Hepatocyte (in vitro differentiated cells): Measurements from ENCODE around the gene C1QC. TPM values are rescaled to one million over a fixed set of nuclear protein-coding genes. Genes with fewer than 3 reads are reported as not detected.

Source experiments
- DNase-seq: peaks from one replicate; pipeline ENCODE4 v3.0.0-alpha.2; 2016; ENCODE audit warnings: low spot score
- H2AFZ ChIP-seq: fragments of 200-600 bp; sonication (generic); 2 replicates; pipeline ENCODE4 v1.6.0; 2016; ENCODE audit warnings: antibody characterized with exemption, mild to moderate bottlenecking
- H3K27ac ChIP-seq: fragments of 200-600 bp; sonication (generic); 2 replicates; pipeline ENCODE4 v1.5.1; 2016; ENCODE audit warnings: mild to moderate bottlenecking
- H3K27me3 ChIP-seq: fragments of 200-600 bp; sonication (generic); 2 replicates; pipeline ENCODE4 v1.6.1; 2016
- H3K36me3 ChIP-seq: fragments of 200-600 bp; sonication (generic); replicated peaks from 2 replicates; pipeline ENCODE4 v1.5.1; 2016; ENCODE audit warnings: low read depth; ENCODE audit not compliant: insufficient read depth
- H3K4me1 ChIP-seq: fragments of 200-600 bp; sonication (generic); 2 replicates; pipeline ENCODE4 v1.5.1; 2016; ENCODE audit warnings: mild to moderate bottlenecking, moderate library complexity; ENCODE audit not compliant: insufficient read depth
- H3K4me2 ChIP-seq: fragments of 200-600 bp; sonication (generic); 2 replicates; pipeline ENCODE4 v1.6.0; 2016
- H3K4me3 ChIP-seq: fragments of 200-600 bp; sonication (generic); 2 replicates; pipeline ENCODE4 v1.5.1; 2016; ENCODE audit warnings: mild to moderate bottlenecking
- H3K79me2 ChIP-seq: fragments of 200-600 bp; sonication (generic); 2 replicates; pipeline ENCODE4 v1.6.0; 2017; ENCODE audit warnings: mild to moderate bottlenecking
- H3K9me2 ChIP-seq: fragments of 200-600 bp; sonication (generic); replicated peaks from 2 replicates; pipeline ENCODE4 v1.6.0; 2017; ENCODE audit warnings: mild to moderate bottlenecking; ENCODE audit not compliant: insufficient read depth
- H3K9me3 ChIP-seq: fragments of 200-600 bp; sonication (generic); 2 replicates; pipeline ENCODE4 v1.5.1; 2016; ENCODE audit warnings: low read depth, mild to moderate bottlenecking
- H4K20me1 ChIP-seq: fragments of 200-600 bp; sonication (generic); 2 replicates; pipeline ENCODE4 v1.6.0; 2016; ENCODE audit warnings: mild to moderate bottlenecking; ENCODE audit not compliant: insufficient read depth, poor library complexity, severe bottlenecking
- CTCF ChIP-seq: fragments of 200-600 bp; sonication (generic); IDR thresholded peaks from 2 replicates; pipeline ENCODE4 v1.5.1; 2016; ENCODE audit warnings: antibody characterized with exemption, mild to moderate bottlenecking; ENCODE audit not compliant: poor library complexity
- EZH2 ChIP-seq: fragments of 200-600 bp; sonication (generic); IDR thresholded peaks from 2 replicates; pipeline ENCODE4 v1.6.1; 2016; ENCODE audit warnings: antibody characterized with exemption, mild to moderate bottlenecking, borderline replicate concordance
- EZH2phosphoT487 ChIP-seq: fragments of 200-600 bp; sonication (generic); IDR thresholded peaks from one replicate; pipeline ENCODE4 v1.6.1; 2018; ENCODE audit warnings: antibody characterized with exemption, mild to moderate bottlenecking, low read depth, moderate library complexity; ENCODE audit not compliant: unreplicated experiment, severe bottlenecking
- WGBS: methylation state at CpG from one replicate; pipeline ENCODE4 v1.1.6; 2016; ENCODE audit warnings: low lambda C conversion rate; ENCODE audit errors: missing lambda C conversion rate; 5-methylcytosine and 5-hydroxymethylcytosine counted together
- polyA plus RNA-seq: library from polyadenylated mRNA; unstranded; fragments of >200 nt; fragmentation: Nextera tagmentation; extraction: Ambion mirVana; gene quantifications from 2 replicates; pipeline ENCODE4 v1.2.1, GENCODE V29; 2016
- total RNA-seq: library from RNA; depleted of rRNA; stranded (reverse); fragments of >200 nt; gene quantifications from 2 replicates; pipeline ENCODE4 v1.2.3, GENCODE V29; 2014

C1QC gene
- total and polyA plus RNA-seq, 2 experiments from 2014 or later: 4.1 to 9.2 TPM

- no peaks in the 10 kb centered on the region for H3K9me2 ChIP-seq
- no peaks in the 10 kb centered on the region for H3K4me1 ChIP-seq
- H3K27me3 ChIP-seq: peaks cover 63% of the 10 kb centered on the region
- H3K79me2 ChIP-seq: no peaks in the 10 kb centered on the region
- WGBS: 17% methylated on average over 10 of the region's 10 CpGs
- H4K20me1 ChIP-seq: no peaks in the 10 kb centered on the region
- H3K9me3 ChIP-seq: no peaks in the 10 kb centered on the region
- H3K27ac ChIP-seq: no peak overlapping the region
- no peak overlapping the region for H3K4me3 ChIP-seq
- H2AFZ ChIP-seq: no peak overlapping the region
- no peak overlapping the region for H3K4me2 ChIP-seq
- no peaks in the 10 kb centered on the region for H3K36me3 ChIP-seq
- DNase-seq: no peak
- no peak for TF ChIP-seq EZH2
- no peak for TF ChIP-seq CTCF
- no peak for TF ChIP-seq EZH2phosphoT487
Observed at GRCh38 chr1:22607154-22607553, 36.3 kb upstream of the C1QC start.

- peaks cover 69% of the 10 kb centered on the region for H3K27me3 ChIP-seq
- no peak for TF ChIP-seq CTCF
- no peak for TF ChIP-seq EZH2phosphoT487
- TF ChIP-seq EZH2: no peak
Observed at GRCh38 chr1:22608361-22608760, 35.1 kb upstream of the C1QC start.

GRCh38 chr1:22609291-22609690 lies 34.1 kb upstream of the C1QC start:
- no peaks in the 10 kb centered on the region for H3K9me3 ChIP-seq
- no peaks in the 10 kb centered on the region for H3K36me3 ChIP-seq
- no peak overlapping the region for H2AFZ ChIP-seq
- no peak overlapping the region for H3K4me2 ChIP-seq
- H3K9me2 ChIP-seq: no peaks in the 10 kb centered on the region
- 36% methylated on average over 6 of the region's 6 CpGs for WGBS
- H3K27ac ChIP-seq: no peak overlapping the region
- no peaks in the 10 kb centered on the region for H3K79me2 ChIP-seq
- TF ChIP-seq EZH2 (no peak), EZH2phosphoT487 (no peak), CTCF (no peak)
- no peak overlapping the region for H3K4me3 ChIP-seq
- H3K4me1 ChIP-seq: no peaks in the 10 kb centered on the region
- H4K20me1 ChIP-seq: no peaks in the 10 kb centered on the region
- H3K27me3 ChIP-seq: peaks cover 60% of the 10 kb centered on the region
- DNase-seq: no peak

More at GRCh38 chr1:22608361-22608760, 35.1 kb upstream of the C1QC start:
- Histone ChIP-seq H3K36me3 (no peaks in the 10 kb centered on the region), H3K27ac (no peak overlapping the region), H3K9me3 (no peaks in the 10 kb centered on the region), H3K4me3 (no peak overlapping the region), H3K4me1 (no peaks in the 10 kb centered on the region), H3K4me2 (no peak overlapping the region), H2AFZ (no peak overlapping the region), H3K9me2 (no peaks in the 10 kb centered on the region), H3K79me2 (no peaks in the 10 kb centered on the region), H4K20me1 (no peaks in the 10 kb centered on the region)
- WGBS: 70% methylated on average over 2 of the region's 3 CpGs
- DNase-seq: no peak

- 26% methylated on average over 7 of the region's 7 CpGs for WGBS
- H3K36me3 ChIP-seq: no peaks in the 10 kb centered on the region
- no peaks in the 10 kb centered on the region for H3K9me2 ChIP-seq
- no peaks in the 10 kb centered on the region for H3K4me1 ChIP-seq
- H2AFZ ChIP-seq: no peak overlapping the region
- peak; percentile 82 for DNase-seq
- H3K4me2 ChIP-seq: no peak overlapping the region
- TF ChIP-seq EZH2phosphoT487 (no peak), CTCF (no peak), EZH2 (no peak)
- no peaks in the 10 kb centered on the region for H3K79me2 ChIP-seq
- H3K9me3 ChIP-seq: no peaks in the 10 kb centered on the region
- no peaks in the 10 kb centered on the region for H4K20me1 ChIP-seq
- H3K4me3 ChIP-seq: no peak overlapping the region
- peaks cover 50% of the 10 kb centered on the region for H3K27me3 ChIP-seq
- H3K27ac ChIP-seq: no peak overlapping the region
Observed at GRCh38 chr1:22611530-22611947, 31.9 kb upstream of the C1QC start.
